ENCODE data around the gene NPTN.

Gene NPTN

GRCh38 chr15:73518180-73518862 lies 114.9 kb downstream of the NPTN start:
- no peak for DNase-seq (ENCODE audit: low read depth)

- no peak for DNase-seq (ENCODE audit: low read depth)
These were observed 115.6 kb downstream of the NPTN start for GRCh38 chr15:73517566-73517965.

GRCh38 chr15:73515527-73515926 lies 117.7 kb downstream of the NPTN start:
- no peak for DNase-seq (ENCODE audit: low read depth)
